GM18951 (cell line): ENCODE data around the gene HECTD2.
"Not testable (repeated sequence)": the region's sequence is repeated elsewhere in the genome, so short reads cannot be mapped to it uniquely, and the experiment has no call there.

Experiments
- POLR2A ChIP-seq: IDR thresholded peaks from 4 replicates; pipeline ENCODE4 v1.6.1; 2011; ENCODE audit warnings: mild to moderate bottlenecking; ENCODE audit not compliant: insufficient read length, insufficient read depth; ENCODE audit errors: extremely low read depth
- in situ Hi-C: fragments of 300-500 bp; cut with MboI; formaldehyde crosslinking; loops from one replicate; pipeline ENCODE4 v1.12.0; 2022; ENCODE audit warnings: low sequenced_read_pairs, mixed read lengths, inconsistent platforms; ENCODE audit not compliant: unreplicated experiment

Gene HECTD2

GRCh38 chr10:91422915-91423314 lies 12.8 kb downstream of the HECTD2 start:
- in situ Hi-C loops, result loop anchor here (25.0 kb wide), 1 partner anchor 536 kb away; no protein-coding TSS in a partner anchor
- no peak for TF ChIP-seq POLR2A

- in situ Hi-C loops, result loop anchor here (25.0 kb wide), 1 partner anchor 537 kb away; no protein-coding TSS in a partner anchor
- TF ChIP-seq POLR2A, result no peak
Measured at GRCh38 chr10:91424016-91424415, 13.9 kb downstream of the HECTD2 start.

- no peak for TF ChIP-seq POLR2A
- in situ Hi-C loops, result no loop called here
Measured at GRCh38 chr10:91432175-91432574, 22.0 kb downstream of the HECTD2 start.

GRCh38 chr10:91433620-91434019 lies 23.5 kb downstream of the HECTD2 start:
- in situ Hi-C loops, result no loop called here
- no peak for TF ChIP-seq POLR2A

GRCh38 chr10:91434041-91434440 lies 23.9 kb downstream of the HECTD2 start:
- in situ Hi-C loops, result no loop called here
- no peak for TF ChIP-seq POLR2A

GRCh38 chr10:91435241-91435640 lies 25.1 kb downstream of the HECTD2 start:
- in situ Hi-C loops, result no loop called here
- no peak for TF ChIP-seq POLR2A

- in situ Hi-C loops, result not testable (repeated sequence)
Measured at GRCh38 chr10:91438228-91438627, 28.1 kb downstream of the HECTD2 start.

- TF ChIP-seq POLR2A, result no peak
- in situ Hi-C loops, result no loop called here
Measured at GRCh38 chr10:91444211-91445182, 34.4 kb downstream of the HECTD2 start.

GRCh38 chr10:91452063-91452462 lies 41.9 kb downstream of the HECTD2 start:
- in situ Hi-C loops, result no loop called here
- TF ChIP-seq POLR2A, result no peak

GRCh38 chr10:91453535-91453934 lies 43.4 kb downstream of the HECTD2 start:
- no peak for TF ChIP-seq POLR2A
- in situ Hi-C loops, result no loop called here

GRCh38 chr10:91455135-91455534 lies 45.0 kb downstream of the HECTD2 start:
- in situ Hi-C loops, result not testable (repeated sequence)

GRCh38 chr10:91460681-91461080 lies 50.5 kb downstream of the HECTD2 start:
- no peak for TF ChIP-seq POLR2A
- in situ Hi-C loops, result no loop called here

- TF ChIP-seq POLR2A, result no peak
- in situ Hi-C loops, result no loop called here
Measured at GRCh38 chr10:91462423-91462822, 52.3 kb downstream of the HECTD2 start.

- no peak for TF ChIP-seq POLR2A
- in situ Hi-C loops, result no loop called here
Measured at GRCh38 chr10:91464500-91464899, 54.4 kb downstream of the HECTD2 start.
